Epithelial cell of esophagus (primary cell): ENCODE results near the gene CYYR1.

Experiments
- DNase-seq: peaks from one replicate; pipeline ENCODE4 v3.0.0; 2010; ENCODE audit warnings: low read depth
- H3K4me3 ChIP-seq: 2 replicates; pipeline ENCODE4 v1.5.1; 2011; ENCODE audit warnings: mild to moderate bottlenecking, low read length, control low read depth
- TF ChIP-seq, protein P1 (sequence below): IDR thresholded peaks from 2 replicates; pipeline ENCODE4 v1.5.1; 2011; ENCODE audit warnings: low read depth, mild to moderate bottlenecking, low read length, control low read depth, inconsistent platforms; ENCODE audit not compliant: insufficient read depth; ENCODE audit errors: missing control alignments

Gene CYYR1

DNA sequence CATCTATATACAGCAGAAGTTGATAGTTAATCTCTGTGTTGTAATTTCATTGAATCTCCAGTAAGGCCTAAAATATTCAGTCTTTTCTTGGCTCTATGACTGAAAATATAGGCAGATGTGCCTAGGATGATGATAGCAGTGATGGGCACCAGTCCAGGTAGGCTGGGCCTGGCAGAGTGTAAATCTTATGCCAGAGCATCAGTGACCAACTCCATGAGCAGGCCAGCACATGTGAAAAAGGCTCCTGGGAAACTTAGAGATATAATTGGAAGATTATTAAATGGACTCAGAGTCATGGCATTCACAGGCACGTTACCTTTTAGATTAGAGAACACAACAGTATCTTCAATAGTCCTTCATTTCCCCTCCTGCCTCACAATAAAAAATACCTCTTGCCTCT lies 20.7 kb upstream of the CYYR1 start:
- peak; percentile 63 for DNase-seq
- no peak overlapping the region for H3K4me3 ChIP-seq
- TF ChIP-seq, protein P1, sequence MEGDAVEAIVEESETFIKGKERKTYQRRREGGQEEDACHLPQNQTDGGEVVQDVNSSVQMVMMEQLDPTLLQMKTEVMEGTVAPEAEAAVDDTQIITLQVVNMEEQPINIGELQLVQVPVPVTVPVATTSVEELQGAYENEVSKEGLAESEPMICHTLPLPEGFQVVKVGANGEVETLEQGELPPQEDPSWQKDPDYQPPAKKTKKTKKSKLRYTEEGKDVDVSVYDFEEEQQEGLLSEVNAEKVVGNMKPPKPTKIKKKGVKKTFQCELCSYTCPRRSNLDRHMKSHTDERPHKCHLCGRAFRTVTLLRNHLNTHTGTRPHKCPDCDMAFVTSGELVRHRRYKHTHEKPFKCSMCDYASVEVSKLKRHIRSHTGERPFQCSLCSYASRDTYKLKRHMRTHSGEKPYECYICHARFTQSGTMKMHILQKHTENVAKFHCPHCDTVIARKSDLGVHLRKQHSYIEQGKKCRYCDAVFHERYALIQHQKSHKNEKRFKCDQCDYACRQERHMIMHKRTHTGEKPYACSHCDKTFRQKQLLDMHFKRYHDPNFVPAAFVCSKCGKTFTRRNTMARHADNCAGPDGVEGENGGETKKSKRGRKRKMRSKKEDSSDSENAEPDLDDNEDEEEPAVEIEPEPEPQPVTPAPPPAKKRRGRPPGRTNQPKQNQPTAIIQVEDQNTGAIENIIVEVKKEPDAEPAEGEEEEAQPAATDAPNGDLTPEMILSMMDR: no peak

DNA sequence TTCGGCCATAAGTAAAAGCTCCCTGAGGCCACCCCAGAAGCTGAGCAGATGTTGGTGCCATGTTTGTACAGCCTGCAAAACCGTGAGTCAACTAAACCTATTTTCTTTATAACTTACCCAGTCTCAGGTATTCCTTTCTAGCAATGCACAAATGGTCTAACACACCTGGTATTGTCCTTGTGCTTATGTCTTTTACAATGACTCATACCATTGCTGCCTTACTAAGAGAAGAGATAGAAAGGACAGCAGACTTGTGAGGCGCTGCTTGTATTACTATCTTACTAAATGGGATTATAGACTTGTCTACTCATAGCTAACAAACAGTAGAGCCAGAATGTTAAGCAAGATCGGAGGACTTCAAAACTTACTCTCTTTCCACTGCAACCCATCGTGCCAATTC lies 18.5 kb upstream of the CYYR1 start:
- no peak overlapping the region for H3K4me3 ChIP-seq
- TF ChIP-seq, protein P1: no peak
- peak; percentile 25 for DNase-seq

DNA sequence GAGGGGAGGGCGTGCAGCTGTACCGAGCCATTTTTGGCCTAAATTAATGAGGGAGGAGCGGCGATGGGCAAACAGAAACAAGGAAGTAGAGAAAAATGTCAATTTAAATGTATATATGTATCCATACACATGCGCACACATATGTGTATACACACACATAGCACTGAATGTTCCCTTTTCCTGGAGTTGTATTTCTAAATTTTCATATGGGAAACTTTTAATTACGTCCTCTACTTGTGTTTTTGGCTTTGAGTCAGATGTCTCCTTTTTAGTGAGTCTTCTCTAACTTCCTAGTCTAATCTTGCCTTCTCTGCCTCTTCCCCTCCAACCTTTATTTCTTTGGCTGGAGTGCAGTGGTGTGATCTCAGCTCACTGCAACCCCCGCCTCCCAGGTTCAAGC lies 15.4 kb upstream of the CYYR1 start:
- no peak for DNase-seq
- H3K4me3 ChIP-seq: no peak overlapping the region
- TF ChIP-seq, protein P1: no peak

DNA sequence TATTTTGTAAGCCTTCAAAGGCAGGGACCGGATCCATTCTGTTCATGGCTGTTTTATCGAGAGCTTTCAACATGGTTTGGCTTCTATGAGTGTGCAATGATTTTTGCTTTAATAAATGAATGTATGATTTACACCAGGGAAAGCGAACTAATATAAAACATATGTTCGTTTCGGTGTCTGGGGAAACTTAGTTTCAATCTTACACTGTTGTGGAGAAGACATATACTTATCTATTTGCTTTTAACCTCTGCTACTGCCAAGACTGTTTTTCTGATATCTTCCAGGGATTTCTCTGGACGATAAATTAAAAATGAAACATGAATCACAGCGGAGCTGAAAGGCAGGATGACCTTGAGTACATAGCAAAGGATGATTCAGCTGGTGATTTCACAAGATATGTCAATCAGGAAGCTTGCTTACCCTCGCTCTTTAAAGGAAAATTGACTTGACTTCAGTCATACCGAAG lies 14.7 kb upstream of the CYYR1 start:
- no peak overlapping the region for H3K4me3 ChIP-seq
- peak; percentile 92 for DNase-seq
- TF ChIP-seq, protein P1: no peak

DNA sequence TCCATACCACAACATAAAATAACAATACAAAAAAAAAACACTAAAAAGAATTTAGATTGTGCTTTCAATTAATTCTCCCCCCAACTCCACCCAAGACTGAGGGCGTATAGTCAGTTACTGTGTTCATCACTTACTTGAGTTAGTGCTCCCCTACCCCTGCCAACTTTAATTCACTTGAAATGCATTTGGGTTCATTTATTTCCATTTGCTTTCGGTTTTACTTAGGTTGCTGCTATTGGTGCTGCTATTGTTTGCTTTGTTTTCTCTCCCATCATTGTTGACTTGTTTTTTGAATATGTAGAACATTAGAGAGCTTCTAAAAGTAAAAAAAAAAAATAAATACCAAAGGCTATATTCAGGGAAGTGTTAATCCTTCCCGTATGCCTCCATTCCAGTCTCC lies 10.7 kb upstream of the CYYR1 start:
- TF ChIP-seq, protein P1: no peak
- no peak for DNase-seq
- no peak overlapping the region for H3K4me3 ChIP-seq

DNA sequence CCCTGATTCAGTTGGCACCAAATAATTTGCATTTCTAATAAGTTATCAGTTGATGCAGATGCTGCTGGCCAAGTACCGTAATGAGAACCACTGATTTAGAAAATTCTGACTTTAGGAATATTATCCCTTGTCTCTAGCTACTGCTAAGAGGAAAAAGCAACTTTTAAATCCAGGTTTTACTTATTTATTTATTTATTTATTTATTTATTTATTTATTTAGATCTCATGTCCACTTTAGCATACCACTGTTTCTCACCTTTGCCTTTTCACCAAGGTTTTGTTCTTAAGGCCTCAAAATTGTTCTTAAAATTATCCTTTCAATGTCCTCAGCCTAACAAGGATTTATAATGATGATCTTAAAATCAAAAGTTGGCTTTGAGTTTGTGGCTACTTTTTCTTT lies 8.7 kb upstream of the CYYR1 start:
- no peak for DNase-seq
- TF ChIP-seq, protein P1: no peak
- H3K4me3 ChIP-seq: no peak overlapping the region

DNA sequence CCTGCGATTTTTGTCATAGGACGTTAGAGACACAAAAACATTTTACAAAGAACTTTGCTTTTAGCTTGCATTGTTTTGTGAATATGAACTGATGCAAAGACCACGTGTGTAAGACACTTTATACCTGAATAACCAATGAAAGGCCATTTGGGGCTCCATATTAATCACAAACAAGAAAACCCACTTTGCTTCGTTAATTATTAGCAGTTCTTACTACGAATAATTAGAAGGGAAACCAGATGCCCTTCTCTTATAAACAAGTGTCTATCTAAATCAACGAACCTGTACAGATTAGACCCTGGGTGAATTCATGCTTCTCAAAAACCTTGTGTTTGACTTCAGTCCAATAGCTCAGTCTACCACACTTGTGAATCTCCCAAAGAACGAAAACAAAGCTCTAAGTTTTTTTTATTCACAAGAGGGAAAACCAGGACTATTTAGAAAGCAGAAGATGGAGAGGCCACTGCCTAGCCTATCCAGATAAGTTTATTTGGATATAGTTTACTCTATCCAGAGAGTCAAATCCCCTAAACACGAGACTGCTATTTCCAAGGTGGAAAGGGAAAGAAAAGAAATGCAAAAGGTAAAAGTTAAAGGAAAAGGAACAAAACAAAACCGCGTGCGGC lies 897 bp downstream of the CYYR1 start:
- H3K4me3 ChIP-seq: peak overlapping the region; percentile 73
- TF ChIP-seq, protein P1: no peak
- peak; percentile 13 for DNase-seq
